ENCODE data around the gene GALNT2.

Gene GALNT2

DNA sequence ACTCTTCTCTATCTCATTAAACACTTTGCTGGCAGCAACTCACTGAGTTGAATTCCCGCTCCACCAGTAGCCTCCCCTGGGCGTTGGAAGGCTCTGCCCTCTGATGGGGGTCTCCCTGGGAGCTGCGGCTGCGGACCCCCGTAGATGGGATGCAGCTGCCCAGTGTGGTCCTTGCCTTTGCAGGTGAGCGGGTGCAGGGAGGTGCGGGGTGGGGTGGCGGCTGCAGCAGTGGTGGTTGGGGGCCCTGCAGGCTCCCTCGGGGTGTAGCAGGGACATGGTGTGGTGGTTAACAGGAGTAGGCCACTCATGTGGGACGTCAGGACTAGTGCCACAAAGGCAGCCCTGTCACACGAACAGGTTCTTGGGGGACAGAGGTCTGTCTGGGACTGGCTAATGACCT lies 42.0 kb downstream of the GALNT2 start:
- H3K4me3 ChIP-seq (ENCODE audit: low read depth, low read length): no peak overlapping the region
- TF ChIP-seq CTCF (conservative IDR thresholded peaks at IDR 0.05; ENCODE audit: low read depth, low read length): no peak
- DNase-seq (ENCODE audit: low read depth): no peak

DNA sequence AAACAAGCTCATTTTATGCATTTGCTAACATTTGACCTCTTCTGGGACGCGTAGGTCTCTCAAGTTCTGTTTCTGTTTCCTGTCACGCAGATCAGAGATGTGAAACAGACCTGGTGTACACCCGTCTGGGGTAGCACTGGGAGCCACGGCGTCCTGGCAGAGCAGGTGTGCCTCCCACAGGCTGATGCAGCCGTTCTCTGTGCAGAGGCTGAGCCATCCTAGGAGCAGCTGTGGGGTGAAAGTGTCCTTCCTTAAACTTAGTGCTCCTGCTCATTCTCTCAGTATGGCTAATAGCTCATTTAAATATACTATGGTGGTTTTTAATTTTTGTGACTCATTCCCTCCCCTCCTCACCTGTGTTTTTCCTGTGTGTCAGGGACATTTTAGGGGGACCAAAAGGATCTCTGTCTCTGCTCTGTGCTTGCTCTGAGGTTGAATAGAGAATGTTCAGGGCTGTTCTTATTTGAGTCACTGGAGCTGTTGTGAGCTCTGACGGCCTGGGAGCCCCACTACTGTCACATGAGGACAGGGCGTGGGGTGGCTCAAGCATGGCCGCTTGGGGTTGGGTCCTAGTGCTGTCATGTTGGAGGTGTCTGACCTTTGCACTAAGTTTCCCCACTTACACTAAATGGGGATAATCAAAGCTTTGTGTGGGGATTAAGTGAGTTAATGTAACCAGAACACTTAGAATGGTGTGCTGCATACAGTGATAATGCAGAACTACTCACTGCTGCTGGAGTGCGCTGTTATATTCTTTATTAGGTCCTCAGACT lies 43.0 kb downstream of the GALNT2 start:
- DNase-seq (ENCODE audit: low read depth): no peak
- TF ChIP-seq CTCF (conservative IDR thresholded peaks at IDR 0.05; ENCODE audit: low read depth, low read length): no peak
- H3K4me3 ChIP-seq (ENCODE audit: low read depth, low read length): no peak overlapping the region

GRCh38 chr1:230110971-230111370 lies 43.9 kb downstream of the GALNT2 start:
- no peak for TF ChIP-seq CTCF (conservative IDR thresholded peaks at IDR 0.05; ENCODE audit: low read depth, low read length)
- DNase-seq (ENCODE audit: low read depth): no peak

GRCh38 chr1:230112131-230112701 lies 45.2 kb downstream of the GALNT2 start:
- no peak overlapping the region for H3K4me3 ChIP-seq (ENCODE audit: low read depth, low read length)
- no peak for DNase-seq (ENCODE audit: low read depth)
- TF ChIP-seq CTCF (conservative IDR thresholded peaks at IDR 0.05; ENCODE audit: low read depth, low read length): no peak

More at GRCh38 chr1:230110971-230111370, 43.9 kb downstream of the GALNT2 start:
- H3K4me3 ChIP-seq (ENCODE audit: low read depth, low read length): no peak overlapping the region

- TF ChIP-seq CTCF (conservative IDR thresholded peaks at IDR 0.05; ENCODE audit: low read depth, low read length): no peak
- no peak for DNase-seq (ENCODE audit: low read depth)
- H3K4me3 ChIP-seq (ENCODE audit: low read depth, low read length): no peak overlapping the region
Observed at GRCh38 chr1:230112782-230113181, 45.7 kb downstream of the GALNT2 start.

GRCh38 chr1:230113235-230113592 lies 46.2 kb downstream of the GALNT2 start:
- DNase-seq (ENCODE audit: low read depth): no peak
- no peak overlapping the region for H3K4me3 ChIP-seq (ENCODE audit: low read depth, low read length)
- TF ChIP-seq CTCF (conservative IDR thresholded peaks at IDR 0.05; ENCODE audit: low read depth, low read length): no peak
